Activated naive CD8-positive, alpha-beta T cell (primary cell): ENCODE data around the gene ZSCAN12.

ENCODE experiments used
- H3K27ac Mint-ChIP-seq: one replicate; pipeline ENCODE4 v1.8.0; 2021; ENCODE audit warnings: mixed read lengths
- H3K27me3 Mint-ChIP-seq: one replicate; pipeline ENCODE4 v1.8.0; 2021; ENCODE audit warnings: mixed read lengths
- H3K36me3 Mint-ChIP-seq: one replicate; pipeline ENCODE4 v1.8.0; 2021; ENCODE audit warnings: mixed read lengths
- H3K4me1 Mint-ChIP-seq: one replicate; pipeline ENCODE4 v1.8.0; 2021; ENCODE audit warnings: low read depth, mixed read lengths
- H3K4me3 Mint-ChIP-seq: one replicate; pipeline ENCODE4 v1.8.0; 2021; ENCODE audit warnings: mild to moderate bottlenecking, mixed read lengths
- H3K9me3 Mint-ChIP-seq: one replicate; pipeline ENCODE4 v1.8.0; 2021; ENCODE audit warnings: low read depth, mixed read lengths

The ZSCAN12 gene

DNA sequence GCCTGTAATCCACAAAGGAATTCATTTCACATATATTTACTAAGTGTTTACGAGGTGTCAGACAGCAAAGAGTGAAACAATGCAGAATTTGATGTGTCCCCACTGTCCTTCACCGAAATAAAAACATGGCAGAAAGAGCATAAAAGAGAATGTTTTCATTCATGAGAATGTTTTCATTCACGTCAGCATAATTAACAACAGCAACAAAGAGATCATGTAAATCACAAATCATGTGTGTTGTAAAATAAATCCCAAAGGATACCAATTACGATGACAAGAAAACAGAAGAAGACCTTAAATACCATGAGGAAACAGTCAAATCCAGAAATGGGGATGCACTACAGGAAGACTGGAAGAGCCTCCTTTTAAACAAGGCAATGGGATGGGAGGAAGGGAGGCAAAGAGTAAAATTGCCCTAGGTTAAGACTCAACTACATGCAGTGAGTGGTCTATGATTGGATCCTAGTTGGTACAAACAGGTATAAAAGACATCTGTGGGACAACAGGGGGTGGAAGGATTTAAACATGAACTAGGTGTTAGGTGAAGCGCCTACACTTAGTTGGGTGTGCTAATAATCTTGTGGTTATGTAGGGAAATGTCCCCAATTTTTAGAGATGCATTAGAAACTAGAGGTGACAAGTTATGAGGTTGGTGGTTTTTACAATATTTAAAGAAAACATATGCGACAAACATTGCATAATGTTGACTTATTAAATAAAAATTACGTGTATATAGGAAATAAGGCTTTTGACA is 65.1 kb downstream of the ZSCAN12 start:
- Mint-ChIP-seq H3K36me3 (no peaks in the 10 kb centered on the region), H3K9me3 (no peaks in the 10 kb centered on the region), H3K27me3 (no peaks in the 10 kb centered on the region), H3K4me3 (peak overlapping the region; percentile 46), H3K27ac (no peak overlapping the region), H3K4me1 (peaks cover 10% of the 10 kb centered on the region)

DNA sequence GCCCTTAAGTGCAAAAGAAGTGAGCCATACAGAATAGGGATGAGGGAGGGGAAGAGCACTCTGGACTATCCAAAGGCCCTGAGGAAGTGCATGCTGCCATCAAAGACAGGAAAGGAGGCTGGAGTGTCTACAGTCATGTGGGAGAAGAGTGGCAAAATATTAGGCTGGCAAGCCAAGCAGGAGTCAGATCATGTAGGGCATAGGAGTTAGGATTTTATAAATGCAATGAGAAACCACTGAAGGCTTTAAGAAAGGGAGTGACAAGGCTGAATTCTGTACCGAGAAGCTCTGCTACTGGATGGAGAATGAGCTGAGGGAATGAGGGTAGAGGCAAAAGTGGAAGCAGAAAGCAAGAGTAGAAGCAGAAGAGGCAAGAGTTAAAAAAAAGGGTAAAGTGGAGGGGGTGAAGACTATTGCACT is 65.9 kb downstream of the ZSCAN12 start:
- Mint-ChIP-seq H3K27ac (no peak overlapping the region), H3K36me3 (peaks cover 5% of the 10 kb centered on the region), H3K4me3 (no peak overlapping the region), H3K27me3 (no peaks in the 10 kb centered on the region), H3K4me1 (peaks cover 10% of the 10 kb centered on the region), H3K9me3 (peaks cover 6% of the 10 kb centered on the region)

DNA sequence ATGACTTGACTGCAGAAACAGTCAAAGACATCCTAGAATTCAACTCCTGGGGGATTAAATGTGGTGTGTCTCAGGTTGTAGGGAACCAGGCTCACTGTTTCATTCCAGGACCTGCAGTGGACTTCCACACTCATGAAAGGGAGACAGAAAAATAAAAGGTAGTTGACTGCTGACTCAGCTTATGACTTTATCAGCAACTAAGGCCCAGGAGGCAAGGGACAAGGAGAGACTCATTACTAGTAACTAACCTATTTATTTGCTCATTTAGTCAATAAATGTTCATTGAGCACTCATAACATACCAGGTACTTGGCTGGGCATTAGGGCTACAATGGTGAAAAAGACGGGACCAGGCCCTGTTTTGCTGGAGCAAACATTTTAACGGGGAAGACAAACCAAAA is 66.5 kb downstream of the ZSCAN12 start:
- peaks cover 6% of the 10 kb centered on the region for H3K9me3 Mint-ChIP-seq
- no peak overlapping the region for H3K27ac Mint-ChIP-seq
- peaks cover 10% of the 10 kb centered on the region for H3K4me1 Mint-ChIP-seq
- H3K27me3 Mint-ChIP-seq = no peaks in the 10 kb centered on the region
- H3K36me3 Mint-ChIP-seq = peaks cover 5% of the 10 kb centered on the region
- no peak overlapping the region for H3K4me3 Mint-ChIP-seq

DNA sequence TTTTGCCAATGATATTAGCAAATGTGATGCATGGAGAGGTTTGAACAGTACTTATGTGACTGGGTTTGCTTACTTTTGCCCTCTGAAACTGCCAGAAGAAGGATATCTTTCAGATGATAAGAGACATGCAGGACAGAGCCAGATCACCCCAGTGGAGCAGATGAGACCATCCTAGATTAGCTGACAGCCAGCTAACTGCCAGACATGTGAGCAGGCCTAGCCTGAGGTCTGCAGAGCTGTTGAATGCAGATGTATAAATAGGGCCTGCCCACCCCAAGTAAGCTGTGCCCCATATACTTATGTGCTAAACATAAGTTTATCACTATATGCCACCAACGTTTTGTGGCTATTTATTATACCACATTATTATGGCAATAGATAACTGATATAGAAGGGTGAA is 69.5 kb downstream of the ZSCAN12 start:
- H3K4me3 Mint-ChIP-seq = no peak overlapping the region
- H3K27me3 Mint-ChIP-seq = no peaks in the 10 kb centered on the region
- H3K4me1 Mint-ChIP-seq = peaks cover 10% of the 10 kb centered on the region
- no peak overlapping the region for H3K27ac Mint-ChIP-seq
- H3K36me3 Mint-ChIP-seq = peaks cover 25% of the 10 kb centered on the region
- H3K9me3 Mint-ChIP-seq = peaks cover 28% of the 10 kb centered on the region
